Liver (tissue), 3 donors: ENCODE data around the gene DCAF8L2.

Experiments
- EGR1 ChIP-seq, 2 donors: IDR thresholded peaks; 2 replicates each; pipeline ENCODE4 v1.6.1; 2016 to 2018; ENCODE audit warnings: antibody characterized with exemption in 2 of 2, low read depth in 2 of 2
- FOXA1 ChIP-seq: IDR thresholded peaks from 2 replicates; pipeline ENCODE4 v1.6.1; 2016; ENCODE audit warnings: antibody characterized with exemption
- HNF4A ChIP-seq, 2 donors: conservative IDR thresholded peaks; 2 replicates each; pipeline ENCODE4 v1.6.1; 2016; ENCODE audit warnings: antibody characterized with exemption in 2 of 2, mild to moderate bottlenecking in 2 of 2
- JUND ChIP-seq, 2 donors: IDR thresholded peaks; 2 replicates each; pipeline ENCODE4 v1.6.1; 2016; ENCODE audit warnings: antibody characterized with exemption in 2 of 2
- NR2F2 ChIP-seq: IDR thresholded peaks from 2 replicates; pipeline ENCODE4 v1.6.1; 2016; ENCODE audit warnings: antibody characterized with exemption
- RAD21 ChIP-seq, 2 donors: IDR thresholded peaks; 2 replicates each; pipeline ENCODE4 v1.6.1; 2016; ENCODE audit warnings: antibody characterized with exemption in 2 of 2, mild to moderate bottlenecking in 2 of 2
- RXRA ChIP-seq, 2 donors: IDR thresholded peaks; 2 replicates each; pipeline ENCODE4 v1.6.1; 2017 to 2018; ENCODE audit warnings: antibody characterized with exemption in 2 of 2, mild to moderate bottlenecking in 1 of 2
- SP1 ChIP-seq: IDR thresholded peaks from 2 replicates; pipeline ENCODE4 v1.6.1; 2018; ENCODE audit warnings: antibody characterized with exemption, mild to moderate bottlenecking
- TAF1 ChIP-seq: conservative IDR thresholded peaks from 2 replicates; pipeline ENCODE4 v1.6.1; 2016; ENCODE audit warnings: antibody characterized with exemption, mild to moderate bottlenecking
- YY1 ChIP-seq: IDR thresholded peaks from 2 replicates; pipeline ENCODE4 v1.6.1; 2016; ENCODE audit warnings: antibody characterized with exemption, mild to moderate bottlenecking
- TF ChIP-seq, protein P1 (sequence below): fragments of 150-350 bp; IDR thresholded peaks from 2 replicates; pipeline ENCODE4 v1.5.1; 2017; ENCODE audit warnings: improper control_type of control experiment, low read depth, low read length; ENCODE audit not compliant: missing input control
- TF ChIP-seq, protein P2 (sequence below): IDR thresholded peaks from 2 replicates; pipeline ENCODE4 v1.6.1; 2016; ENCODE audit warnings: antibody characterized with exemption, mild to moderate bottlenecking
- TF ChIP-seq, protein P3 (sequence below): IDR thresholded peaks from 2 replicates; pipeline ENCODE4 v1.6.1; 2016; ENCODE audit warnings: antibody characterized with exemption
- TF ChIP-seq, protein P4 (sequence below): IDR thresholded peaks from 2 replicates; pipeline ENCODE4 v1.6.1; 2016; ENCODE audit warnings: antibody characterized with exemption
- donor health status: healthy.
- donor health status: healthy.

DNA sequence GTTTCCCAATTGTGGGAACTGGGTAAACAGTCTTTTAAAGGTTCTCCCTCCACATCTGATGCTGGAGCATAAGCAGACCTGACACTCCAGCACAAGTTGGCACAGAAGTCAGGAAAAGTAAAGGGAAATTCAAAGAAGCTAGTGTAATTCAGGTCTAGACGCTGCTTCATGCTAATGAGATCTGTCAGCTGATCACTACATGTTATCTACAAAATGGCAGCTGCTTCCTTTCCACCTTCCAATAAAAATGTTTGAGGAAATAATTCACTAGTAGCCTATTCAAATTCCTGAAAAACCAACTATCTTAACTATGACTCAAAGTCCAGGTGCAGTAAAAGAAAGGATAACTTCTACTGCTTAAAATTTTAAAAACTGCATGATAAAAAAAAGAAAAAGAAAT lies 29.3 kb downstream of the DCAF8L2 start:
- TF ChIP-seq, protein P1, sequence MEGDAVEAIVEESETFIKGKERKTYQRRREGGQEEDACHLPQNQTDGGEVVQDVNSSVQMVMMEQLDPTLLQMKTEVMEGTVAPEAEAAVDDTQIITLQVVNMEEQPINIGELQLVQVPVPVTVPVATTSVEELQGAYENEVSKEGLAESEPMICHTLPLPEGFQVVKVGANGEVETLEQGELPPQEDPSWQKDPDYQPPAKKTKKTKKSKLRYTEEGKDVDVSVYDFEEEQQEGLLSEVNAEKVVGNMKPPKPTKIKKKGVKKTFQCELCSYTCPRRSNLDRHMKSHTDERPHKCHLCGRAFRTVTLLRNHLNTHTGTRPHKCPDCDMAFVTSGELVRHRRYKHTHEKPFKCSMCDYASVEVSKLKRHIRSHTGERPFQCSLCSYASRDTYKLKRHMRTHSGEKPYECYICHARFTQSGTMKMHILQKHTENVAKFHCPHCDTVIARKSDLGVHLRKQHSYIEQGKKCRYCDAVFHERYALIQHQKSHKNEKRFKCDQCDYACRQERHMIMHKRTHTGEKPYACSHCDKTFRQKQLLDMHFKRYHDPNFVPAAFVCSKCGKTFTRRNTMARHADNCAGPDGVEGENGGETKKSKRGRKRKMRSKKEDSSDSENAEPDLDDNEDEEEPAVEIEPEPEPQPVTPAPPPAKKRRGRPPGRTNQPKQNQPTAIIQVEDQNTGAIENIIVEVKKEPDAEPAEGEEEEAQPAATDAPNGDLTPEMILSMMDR = no peak
- TF ChIP-seq TAF1 (no peak), JUND (IDR thresholded peaks at IDR 0.05) (no peak), YY1 (no peak), HNF4A (conservative IDR thresholded peaks at IDR 0.05) (no peak), EGR1 (IDR thresholded peaks at IDR 0.05; ENCODE audit: low read depth in 2 of 2) (no peak), SP1 (no peak), FOXA1 (no peak), RAD21 (IDR thresholded peaks at IDR 0.05) (no peak), RXRA (IDR thresholded peaks at IDR 0.05) (no peak), NR2F2 (no peak)
- TF ChIP-seq, protein P2, sequence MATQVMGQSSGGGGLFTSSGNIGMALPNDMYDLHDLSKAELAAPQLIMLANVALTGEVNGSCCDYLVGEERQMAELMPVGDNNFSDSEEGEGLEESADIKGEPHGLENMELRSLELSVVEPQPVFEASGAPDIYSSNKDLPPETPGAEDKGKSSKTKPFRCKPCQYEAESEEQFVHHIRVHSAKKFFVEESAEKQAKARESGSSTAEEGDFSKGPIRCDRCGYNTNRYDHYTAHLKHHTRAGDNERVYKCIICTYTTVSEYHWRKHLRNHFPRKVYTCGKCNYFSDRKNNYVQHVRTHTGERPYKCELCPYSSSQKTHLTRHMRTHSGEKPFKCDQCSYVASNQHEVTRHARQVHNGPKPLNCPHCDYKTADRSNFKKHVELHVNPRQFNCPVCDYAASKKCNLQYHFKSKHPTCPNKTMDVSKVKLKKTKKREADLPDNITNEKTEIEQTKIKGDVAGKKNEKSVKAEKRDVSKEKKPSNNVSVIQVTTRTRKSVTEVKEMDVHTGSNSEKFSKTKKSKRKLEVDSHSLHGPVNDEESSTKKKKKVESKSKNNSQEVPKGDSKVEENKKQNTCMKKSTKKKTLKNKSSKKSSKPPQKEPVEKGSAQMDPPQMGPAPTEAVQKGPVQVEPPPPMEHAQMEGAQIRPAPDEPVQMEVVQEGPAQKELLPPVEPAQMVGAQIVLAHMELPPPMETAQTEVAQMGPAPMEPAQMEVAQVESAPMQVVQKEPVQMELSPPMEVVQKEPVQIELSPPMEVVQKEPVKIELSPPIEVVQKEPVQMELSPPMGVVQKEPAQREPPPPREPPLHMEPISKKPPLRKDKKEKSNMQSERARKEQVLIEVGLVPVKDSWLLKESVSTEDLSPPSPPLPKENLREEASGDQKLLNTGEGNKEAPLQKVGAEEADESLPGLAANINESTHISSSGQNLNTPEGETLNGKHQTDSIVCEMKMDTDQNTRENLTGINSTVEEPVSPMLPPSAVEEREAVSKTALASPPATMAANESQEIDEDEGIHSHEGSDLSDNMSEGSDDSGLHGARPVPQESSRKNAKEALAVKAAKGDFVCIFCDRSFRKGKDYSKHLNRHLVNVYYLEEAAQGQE = no peak
- TF ChIP-seq, protein P3, sequence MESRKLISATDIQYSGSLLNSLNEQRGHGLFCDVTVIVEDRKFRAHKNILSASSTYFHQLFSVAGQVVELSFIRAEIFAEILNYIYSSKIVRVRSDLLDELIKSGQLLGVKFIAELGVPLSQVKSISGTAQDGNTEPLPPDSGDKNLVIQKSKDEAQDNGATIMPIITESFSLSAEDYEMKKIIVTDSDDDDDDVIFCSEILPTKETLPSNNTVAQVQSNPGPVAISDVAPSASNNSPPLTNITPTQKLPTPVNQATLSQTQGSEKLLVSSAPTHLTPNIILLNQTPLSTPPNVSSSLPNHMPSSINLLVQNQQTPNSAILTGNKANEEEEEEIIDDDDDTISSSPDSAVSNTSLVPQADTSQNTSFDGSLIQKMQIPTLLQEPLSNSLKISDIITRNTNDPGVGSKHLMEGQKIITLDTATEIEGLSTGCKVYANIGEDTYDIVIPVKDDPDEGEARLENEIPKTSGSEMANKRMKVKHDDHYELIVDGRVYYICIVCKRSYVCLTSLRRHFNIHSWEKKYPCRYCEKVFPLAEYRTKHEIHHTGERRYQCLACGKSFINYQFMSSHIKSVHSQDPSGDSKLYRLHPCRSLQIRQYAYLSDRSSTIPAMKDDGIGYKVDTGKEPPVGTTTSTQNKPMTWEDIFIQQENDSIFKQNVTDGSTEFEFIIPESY = no peak
- TF ChIP-seq, protein P4, sequence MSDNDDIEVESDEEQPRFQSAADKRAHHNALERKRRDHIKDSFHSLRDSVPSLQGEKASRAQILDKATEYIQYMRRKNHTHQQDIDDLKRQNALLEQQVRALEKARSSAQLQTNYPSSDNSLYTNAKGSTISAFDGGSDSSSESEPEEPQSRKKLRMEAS = no peak
